OCI-LY1 (cell line): ENCODE data around the gene SPATA20.

Experiments used
- H2AFZ ChIP-seq: fragments of 200-600 bp; sonication (generic), shearing (Covaris generic); 2 replicates; pipeline ENCODE4 v1.6.0; 2014; ENCODE audit warnings: antibody characterized with exemption, mild to moderate bottlenecking, low read length
- H3F3A ChIP-seq: fragments of 200-600 bp; sonication (generic), shearing (Covaris generic); 2 replicates; pipeline ENCODE4 v1.6.0; 2014; ENCODE audit warnings: mild to moderate bottlenecking, antibody characterized with exemption, low read length, moderate library complexity; ENCODE audit not compliant: insufficient read depth
- H3K27ac ChIP-seq: fragments of 200-600 bp; sonication (generic); 2 replicates; pipeline ENCODE4 v1.5.1; 2014; ENCODE audit warnings: low read length, mixed run types, mild to moderate bottlenecking, low read depth; ENCODE audit not compliant: poor library complexity, severe bottlenecking
- H3K27me3 ChIP-seq: fragments of 200-600 bp; sonication (generic); 2 replicates; pipeline ENCODE4 v1.6.0; 2014; ENCODE audit warnings: antibody characterized with exemption, mild to moderate bottlenecking, low read length, moderate library complexity; ENCODE audit not compliant: insufficient read depth
- H3K36me3 ChIP-seq: fragments of 200-600 bp; sonication (generic); 2 replicates; pipeline ENCODE4 v1.6.1; 2014; ENCODE audit warnings: mild to moderate bottlenecking, antibody characterized with exemption, low read length, moderate library complexity, mixed read lengths; ENCODE audit not compliant: insufficient read depth
- H3K4me1 ChIP-seq: fragments of 200-600 bp; sonication (generic); 2 replicates; pipeline ENCODE4 v1.5.1; 2014; ENCODE audit warnings: mild to moderate bottlenecking, low read length, moderate library complexity; ENCODE audit not compliant: insufficient read depth, severe bottlenecking
- H3K4me2 ChIP-seq: fragments of 200-600 bp; sonication (generic), shearing (Covaris generic); 2 replicates; pipeline ENCODE4 v1.6.1; 2014; ENCODE audit warnings: low read length
- H3K4me3 ChIP-seq: fragments of 200-600 bp; sonication (generic); 2 replicates; pipeline ENCODE4 v1.5.1; 2014; ENCODE audit warnings: low read length, low read depth, mild to moderate bottlenecking, mixed read lengths; ENCODE audit not compliant: poor library complexity, severe bottlenecking
- H3K79me2 ChIP-seq: fragments of 200-600 bp; shearing (Covaris generic); 2 replicates; pipeline ENCODE4 v1.6.1; 2016; ENCODE audit warnings: mixed run types, low read length, mixed read lengths; ENCODE audit not compliant: insufficient read depth
- H3K9ac ChIP-seq: fragments of 200-600 bp; sonication (generic), shearing (Covaris generic); 2 replicates; pipeline ENCODE4 v1.6.1; 2014; ENCODE audit warnings: mild to moderate bottlenecking, low read length, mixed read lengths
- H3K9me2 ChIP-seq: fragments of 200-600 bp; sonication (generic), shearing (Covaris generic); 2 replicates; pipeline ENCODE4 v1.6.1; 2014; ENCODE audit warnings: low read depth, mild to moderate bottlenecking, low read length, mixed read lengths
- H3K9me3 ChIP-seq: fragments of 200-600 bp; shearing (Covaris generic); 2 replicates; pipeline ENCODE4 v1.6.1; 2014; ENCODE audit warnings: low read length, mixed read lengths
- H4K20me1 ChIP-seq: fragments of 200-600 bp; sonication (generic), shearing (Covaris generic); 2 replicates; pipeline ENCODE4 v1.6.0; 2016; ENCODE audit warnings: mild to moderate bottlenecking, low read length; ENCODE audit not compliant: insufficient read depth
- CTCF ChIP-seq: fragments of 200-600 bp; sonication (generic), shearing (Covaris generic); IDR thresholded peaks from 2 replicates; pipeline ENCODE4 v1.5.1; 2017; ENCODE audit warnings: mild to moderate bottlenecking, antibody characterized with exemption, low read length, moderate library complexity, mixed read lengths
- EZH2 ChIP-seq: fragments of 200-600 bp; sonication (generic), shearing (Covaris generic); IDR thresholded peaks from 2 replicates; pipeline ENCODE4 v1.8.0; 2017; ENCODE audit warnings: borderline replicate concordance, mixed run types, mild to moderate bottlenecking, antibody characterized with exemption, low read length, moderate library complexity, mixed read lengths

SPATA20 gene

DNA sequence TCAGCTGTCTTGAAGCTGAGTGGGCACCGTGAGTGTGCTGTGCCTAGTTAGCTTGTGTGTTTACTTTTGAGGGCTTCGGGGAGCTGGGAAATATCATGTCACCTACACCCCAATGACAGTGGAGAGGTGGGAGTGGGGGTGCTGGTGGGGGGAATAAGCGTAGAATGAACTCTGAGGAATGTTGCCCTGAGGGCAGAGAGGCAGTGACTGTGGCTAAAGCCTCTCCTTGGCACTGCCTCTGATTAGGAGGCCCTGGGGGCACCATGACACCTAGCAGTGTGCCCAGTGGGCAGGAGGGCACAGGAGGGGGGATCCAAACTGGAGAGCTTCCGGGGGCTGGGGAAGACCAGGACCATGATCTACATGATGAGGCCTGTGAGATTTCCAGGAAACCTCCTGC is 38.4 kb downstream of the SPATA20 start:
- no peaks in the 10 kb centered on the region for H3K9me3 ChIP-seq
- peaks cover 5% of the 10 kb centered on the region for H3K27me3 ChIP-seq
- no peaks in the 10 kb centered on the region for H3K9me2 ChIP-seq
- H3K4me3 ChIP-seq = no peak overlapping the region
- no peak overlapping the region for H3K4me2 ChIP-seq
- no peaks in the 10 kb centered on the region for H3K36me3 ChIP-seq
- H3K9ac ChIP-seq = no peak overlapping the region
- no peaks in the 10 kb centered on the region for H4K20me1 ChIP-seq
- no peaks in the 10 kb centered on the region for H3K4me1 ChIP-seq
- no peak overlapping the region for H2AFZ ChIP-seq
- no peaks in the 10 kb centered on the region for H3K79me2 ChIP-seq
- TF ChIP-seq EZH2 (no peak), CTCF (no peak)
- no peak overlapping the region for H3K27ac ChIP-seq
- no peaks in the 10 kb centered on the region for H3F3A ChIP-seq

DNA sequence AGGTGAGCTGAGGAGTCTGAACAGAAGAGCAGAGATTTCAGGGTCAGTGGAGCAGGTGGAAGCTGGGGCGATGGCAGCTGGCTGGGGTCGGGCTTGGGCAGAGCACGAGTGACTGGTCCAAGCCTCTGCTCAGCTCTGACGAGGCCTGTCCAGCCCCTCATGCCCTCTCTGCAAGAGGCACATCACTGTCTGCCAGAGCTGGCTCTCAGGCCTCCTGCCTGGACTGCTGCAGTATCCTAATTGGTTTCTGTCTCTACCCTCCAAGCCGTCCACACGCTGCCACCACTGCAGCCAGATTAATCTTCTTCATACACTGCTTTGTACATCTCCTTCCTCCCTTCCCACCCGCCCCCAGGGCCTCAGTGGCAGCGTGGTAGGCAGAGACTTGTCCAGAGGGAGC is 38.9 kb downstream of the SPATA20 start:
- no peaks in the 10 kb centered on the region for H3K9me3 ChIP-seq
- no peaks in the 10 kb centered on the region for H4K20me1 ChIP-seq
- no peak overlapping the region for H3K4me3 ChIP-seq
- H3K79me2 ChIP-seq = no peaks in the 10 kb centered on the region
- H2AFZ ChIP-seq = no peak overlapping the region
- no peaks in the 10 kb centered on the region for H3F3A ChIP-seq
- H3K27me3 ChIP-seq = peaks cover 5% of the 10 kb centered on the region
- TF ChIP-seq CTCF (no peak), EZH2 (no peak)
- H3K9me2 ChIP-seq = no peaks in the 10 kb centered on the region
- no peak overlapping the region for H3K27ac ChIP-seq
- no peaks in the 10 kb centered on the region for H3K4me1 ChIP-seq
- H3K4me2 ChIP-seq = no peak overlapping the region
- no peak overlapping the region for H3K9ac ChIP-seq
- H3K36me3 ChIP-seq = no peaks in the 10 kb centered on the region

DNA sequence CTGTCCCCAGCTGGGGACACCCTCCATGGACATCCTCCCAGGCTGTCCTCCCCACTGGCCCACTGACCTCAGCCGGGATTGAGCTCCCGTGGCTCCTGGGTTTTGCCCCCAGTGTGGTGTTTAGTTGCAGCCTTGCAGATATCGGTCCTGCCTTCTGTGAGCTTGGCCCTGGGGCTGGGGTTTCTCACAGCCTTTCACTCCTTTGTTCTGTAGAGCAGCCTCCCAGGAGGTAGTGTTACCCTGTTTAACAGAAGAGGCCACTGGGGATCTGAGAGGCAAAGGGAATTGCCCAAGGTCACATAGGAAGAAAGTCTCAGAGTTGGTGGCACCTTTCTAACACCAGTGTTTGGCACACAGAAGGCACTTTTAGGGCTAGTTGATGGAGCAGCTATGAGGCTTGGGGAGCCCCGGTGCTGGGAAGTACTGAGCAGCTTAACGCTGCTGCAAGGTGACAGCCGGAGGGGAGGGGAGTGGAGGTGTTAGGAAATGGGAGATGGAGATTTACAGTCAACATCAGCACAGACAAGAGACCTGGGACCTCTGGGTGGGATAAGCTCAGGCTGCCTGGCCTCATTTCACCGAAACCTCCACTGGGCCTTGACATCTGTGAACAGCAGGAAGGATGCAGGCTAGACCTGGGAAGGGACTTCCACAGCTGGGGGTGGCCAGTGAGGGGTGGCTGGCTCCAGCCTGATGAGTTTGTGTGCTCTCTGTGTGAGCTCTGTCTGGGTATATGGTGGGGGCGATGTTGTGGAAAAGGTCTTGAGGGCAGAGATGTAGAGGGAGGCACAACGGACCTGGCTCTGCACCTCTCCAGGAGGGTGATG is 39.7 kb downstream of the SPATA20 start:
- Histone ChIP-seq H3K27ac (no peak overlapping the region), H3K9me3 (no peaks in the 10 kb centered on the region), H3K4me1 (no peaks in the 10 kb centered on the region), H3K9me2 (no peaks in the 10 kb centered on the region), H4K20me1 (no peaks in the 10 kb centered on the region), H3K4me3 (no peak overlapping the region), H2AFZ (no peak overlapping the region), H3K27me3 (peaks cover 5% of the 10 kb centered on the region), H3K4me2 (no peak overlapping the region), H3K79me2 (no peaks in the 10 kb centered on the region), H3F3A (no peaks in the 10 kb centered on the region), H3K9ac (no peak overlapping the region), H3K36me3 (no peaks in the 10 kb centered on the region)
- TF ChIP-seq EZH2 (no peak), CTCF (no peak)
